ENCODE results near the gene ST14.

GRCh38 chr11:130148796-130149326 is 10.7 kb upstream of the ST14 start:
- TF ChIP-seq CTCF (IDR thresholded peaks at IDR 0.05), result no peak
- no peak for TF ChIP-seq POLR2A (IDR thresholded peaks at IDR 0.05; ENCODE audit: low read depth)
- no peak for TF ChIP-seq POLR2AphosphoS5 (IDR thresholded peaks at IDR 0.05)
